Panc1 (cell line): Measurements from ENCODE around the gene EML5. TPM values are rescaled to one million over a fixed set of nuclear protein-coding genes. Genes with fewer than 3 reads are reported as not detected.
"Not testable (repeated sequence)": the region's sequence is repeated elsewhere in the genome, so short reads cannot be mapped to it uniquely, and the experiment has no call there.

ENCODE experiments used
- ATAC-seq: fragments of 200-7000 bp; cut with Tn5 transposase; 2 replicates; pipeline ENCODE4 v1.9.1; 2020; ENCODE audit warnings: mild to moderate bottlenecking, moderate library complexity
- BruUV-seq: library from RNA; stranded (reverse); fragments of 400-500 nt; replicated peaks from 2 replicates; lab custom pipeline; 2021; lab: Mats Ljungman, UMichigan
- CTCF ChIA-PET: fragments of 300-600 bp; sonication (Branson Sonifier 250); formaldehyde crosslinking; loops from one replicate; lab custom pipeline; 2022; ENCODE audit warnings: antibody characterized with exemption; lab: Charles Lee
- POLR2A ChIA-PET: fragments of 300-600 bp; sonication (Branson Sonifier 250); formaldehyde crosslinking; loops from one replicate; lab custom pipeline; 2022; ENCODE audit warnings: antibody characterized with exemption; lab: Charles Lee
- DNase-seq: peaks from one replicate; pipeline ENCODE4 v3.0.0-alpha.2; 2010; ENCODE audit warnings: low read depth, low spot score
- H3K27ac ChIP-seq: 2 replicates; pipeline ENCODE4 v1.5.1; 2011; ENCODE audit warnings: mild to moderate bottlenecking, low read length, inconsistent platforms
- H3K27me3 ChIP-seq: fragments of 200-500 bp; sonication (Bioruptor generic); 2 replicates; pipeline ENCODE4 v1.6.0; 2014; ENCODE audit warnings: low read length, inconsistent platforms; ENCODE audit not compliant: control insufficient read depth, insufficient read depth
- H3K36me3 ChIP-seq: fragments of 200-500 bp; sonication (Bioruptor generic); 2 replicates; pipeline ENCODE4 v1.5.1; 2014; ENCODE audit warnings: inconsistent platforms, mild to moderate bottlenecking, low read length, moderate library complexity; ENCODE audit not compliant: control insufficient read depth, insufficient read depth
- H3K4me1 ChIP-seq: 2 replicates; pipeline ENCODE4 v1.5.1; 2011; ENCODE audit warnings: inconsistent platforms, mild to moderate bottlenecking, low read length, moderate library complexity; ENCODE audit not compliant: control insufficient read depth, insufficient read depth
- H3K4me3 ChIP-seq, 2 experiments: 2 replicates each; pipeline ENCODE4 v1.5.1; 2011 to 2012; ENCODE audit warnings: low read depth in 2 of 2, low read length in 2 of 2, mild to moderate bottlenecking in 2 of 2, inconsistent platforms in 1 of 2, moderate library complexity in 1 of 2
- H3K9me3 ChIP-seq: fragments of 200-500 bp; sonication (Bioruptor generic); 2 replicates; pipeline ENCODE4 v1.5.1; 2014; ENCODE audit warnings: low read depth, mild to moderate bottlenecking, inconsistent platforms, low read length, moderate library complexity; ENCODE audit not compliant: control insufficient read depth, insufficient read depth
- POLR2AphosphoS5 ChIP-seq: IDR thresholded peaks from 2 replicates; pipeline ENCODE4 v1.6.1; 2012; ENCODE audit warnings: mild to moderate bottlenecking, low read depth, low read length, moderate library complexity
- SIN3A ChIP-seq: IDR thresholded peaks from 2 replicates; pipeline ENCODE4 v1.6.1; 2012; ENCODE audit warnings: low read depth, mild to moderate bottlenecking, low read length, moderate library complexity, borderline replicate concordance; ENCODE audit not compliant: insufficient read depth
- TCF7L2 ChIP-seq: IDR thresholded peaks from 2 replicates; pipeline ENCODE4 v1.6.1; 2011; ENCODE audit warnings: mild to moderate bottlenecking, low read depth, low read length, inconsistent platforms
- in situ Hi-C: cut with HindIII; loops from 2 replicates; pipeline ENCODE4 v1.10.0; 2016; ENCODE audit warnings: low sequenced_read_pairs, low pct_unique_long_range_greater_than_20kb
- intact Hi-C: fragments of 100-400 bp; cut with micrococcal nuclease; formaldehyde crosslinking; loops from one replicate; pipeline ENCODE4 v1.10.0; 2022; ENCODE audit not compliant: unreplicated experiment
- total RNA-seq: library from RNA; stranded (reverse); gene quantifications from one replicate; pipeline ENCODE4 v1.2.1, GENCODE V29; 2021; ENCODE audit not compliant: unreplicated experiment
- TF ChIP-seq, protein P1 (sequence below), 2 experiments: IDR thresholded peaks; 2 replicates each; pipeline ENCODE4 v1.6.1; 2011 to 2012; ENCODE audit warnings: low read depth in 2 of 2, control low read depth in 1 of 2, low read length in 1 of 2, mild to moderate bottlenecking in 1 of 2, moderate library complexity in 1 of 2; ENCODE audit not compliant: insufficient read depth in 1 of 2
- TF ChIP-seq, protein P2 (sequence below): fragments of 450-650 bp; IDR thresholded peaks from 2 replicates; pipeline ENCODE4 v1.5.1; 2017; ENCODE audit warnings: mild to moderate bottlenecking

EML5 gene
- total RNA-seq, 1 experiment from 2014 or later: 0.10 TPM

GRCh38 chr14:88821378-88821777, 28.6 kb upstream of the EML5 start:
- Histone ChIP-seq H3K9me3 (no peaks in the 10 kb centered on the region), H3K36me3 (no peaks in the 10 kb centered on the region; the same call in 1 of the 2 replicates), H3K27me3 (peaks cover 2% of the 10 kb centered on the region; the same call in 1 of the 2 replicates), H3K4me1 (no peaks in the 10 kb centered on the region), H3K27ac (no peak overlapping the region), H3K4me3 (no peak overlapping the region)
- ChIA-PET CTCF (no interaction called here), POLR2A (no interaction called here)
- no peak for DNase-seq
- intact Hi-C loops (no loop called here), in situ Hi-C loops (no loop called here)
- BruUV-seq: no TSS peak
- no peak for ATAC-seq
- TF ChIP-seq SIN3A (no peak), TCF7L2 (no peak), POLR2AphosphoS5 (no peak)
- TF ChIP-seq, protein P1, sequence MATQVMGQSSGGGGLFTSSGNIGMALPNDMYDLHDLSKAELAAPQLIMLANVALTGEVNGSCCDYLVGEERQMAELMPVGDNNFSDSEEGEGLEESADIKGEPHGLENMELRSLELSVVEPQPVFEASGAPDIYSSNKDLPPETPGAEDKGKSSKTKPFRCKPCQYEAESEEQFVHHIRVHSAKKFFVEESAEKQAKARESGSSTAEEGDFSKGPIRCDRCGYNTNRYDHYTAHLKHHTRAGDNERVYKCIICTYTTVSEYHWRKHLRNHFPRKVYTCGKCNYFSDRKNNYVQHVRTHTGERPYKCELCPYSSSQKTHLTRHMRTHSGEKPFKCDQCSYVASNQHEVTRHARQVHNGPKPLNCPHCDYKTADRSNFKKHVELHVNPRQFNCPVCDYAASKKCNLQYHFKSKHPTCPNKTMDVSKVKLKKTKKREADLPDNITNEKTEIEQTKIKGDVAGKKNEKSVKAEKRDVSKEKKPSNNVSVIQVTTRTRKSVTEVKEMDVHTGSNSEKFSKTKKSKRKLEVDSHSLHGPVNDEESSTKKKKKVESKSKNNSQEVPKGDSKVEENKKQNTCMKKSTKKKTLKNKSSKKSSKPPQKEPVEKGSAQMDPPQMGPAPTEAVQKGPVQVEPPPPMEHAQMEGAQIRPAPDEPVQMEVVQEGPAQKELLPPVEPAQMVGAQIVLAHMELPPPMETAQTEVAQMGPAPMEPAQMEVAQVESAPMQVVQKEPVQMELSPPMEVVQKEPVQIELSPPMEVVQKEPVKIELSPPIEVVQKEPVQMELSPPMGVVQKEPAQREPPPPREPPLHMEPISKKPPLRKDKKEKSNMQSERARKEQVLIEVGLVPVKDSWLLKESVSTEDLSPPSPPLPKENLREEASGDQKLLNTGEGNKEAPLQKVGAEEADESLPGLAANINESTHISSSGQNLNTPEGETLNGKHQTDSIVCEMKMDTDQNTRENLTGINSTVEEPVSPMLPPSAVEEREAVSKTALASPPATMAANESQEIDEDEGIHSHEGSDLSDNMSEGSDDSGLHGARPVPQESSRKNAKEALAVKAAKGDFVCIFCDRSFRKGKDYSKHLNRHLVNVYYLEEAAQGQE (IDR thresholded peaks at IDR 0.05; ENCODE audit: insufficient read depth in 1 of 2, low read depth in 2 of 2, low read length in 1 of 2): no peak
- TF ChIP-seq, protein P2, sequence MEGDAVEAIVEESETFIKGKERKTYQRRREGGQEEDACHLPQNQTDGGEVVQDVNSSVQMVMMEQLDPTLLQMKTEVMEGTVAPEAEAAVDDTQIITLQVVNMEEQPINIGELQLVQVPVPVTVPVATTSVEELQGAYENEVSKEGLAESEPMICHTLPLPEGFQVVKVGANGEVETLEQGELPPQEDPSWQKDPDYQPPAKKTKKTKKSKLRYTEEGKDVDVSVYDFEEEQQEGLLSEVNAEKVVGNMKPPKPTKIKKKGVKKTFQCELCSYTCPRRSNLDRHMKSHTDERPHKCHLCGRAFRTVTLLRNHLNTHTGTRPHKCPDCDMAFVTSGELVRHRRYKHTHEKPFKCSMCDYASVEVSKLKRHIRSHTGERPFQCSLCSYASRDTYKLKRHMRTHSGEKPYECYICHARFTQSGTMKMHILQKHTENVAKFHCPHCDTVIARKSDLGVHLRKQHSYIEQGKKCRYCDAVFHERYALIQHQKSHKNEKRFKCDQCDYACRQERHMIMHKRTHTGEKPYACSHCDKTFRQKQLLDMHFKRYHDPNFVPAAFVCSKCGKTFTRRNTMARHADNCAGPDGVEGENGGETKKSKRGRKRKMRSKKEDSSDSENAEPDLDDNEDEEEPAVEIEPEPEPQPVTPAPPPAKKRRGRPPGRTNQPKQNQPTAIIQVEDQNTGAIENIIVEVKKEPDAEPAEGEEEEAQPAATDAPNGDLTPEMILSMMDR: no peak

GRCh38 chr14:88819674-88820073, 26.9 kb upstream of the EML5 start:
- CTCF ChIA-PET, intact Hi-C loops, POLR2A ChIA-PET: not testable (repeated sequence)

GRCh38 chr14:88818018-88818417, 25.3 kb upstream of the EML5 start:
- Histone ChIP-seq H3K4me1 (no peaks in the 10 kb centered on the region), H3K4me3 (no peak overlapping the region), H3K27me3 (peaks cover 2% of the 10 kb centered on the region; the same call in 1 of the 2 replicates), H3K36me3 (no peaks in the 10 kb centered on the region), H3K9me3 (no peaks in the 10 kb centered on the region), H3K27ac (no peak overlapping the region)
- ChIA-PET POLR2A (no interaction called here), CTCF (no interaction called here)
- in situ Hi-C loops: no loop called here
- TF ChIP-seq TCF7L2 (no peak), POLR2AphosphoS5 (no peak), SIN3A (no peak)
- TF ChIP-seq, protein P1 (IDR thresholded peaks at IDR 0.05; ENCODE audit: insufficient read depth in 1 of 2, low read depth in 2 of 2, low read length in 1 of 2): no peak
- TF ChIP-seq, protein P2: no peak
- BruUV-seq: no TSS peak
- intact Hi-C loops: no loop called here
- DNase-seq (no peak), ATAC-seq (no peak)

More at GRCh38 chr14:88819674-88820073, 26.9 kb upstream of the EML5 start:
- H3K4me1 ChIP-seq, H3K27ac ChIP-seq, ATAC-seq, DNase-seq, H3K27me3 ChIP-seq, BruUV-seq, in situ Hi-C loops, H3K9me3 ChIP-seq, H3K4me3 ChIP-seq, H3K36me3 ChIP-seq: not testable (repeated sequence)
